ENCODE data around the gene SP7.

- no peak for TF ChIP-seq POLR2A (IDR thresholded peaks at IDR 0.05; ENCODE audit: low read depth)
- no peak for TF ChIP-seq CTCF (IDR thresholded peaks at IDR 0.05)
- no peak for TF ChIP-seq EP300 (IDR thresholded peaks at IDR 0.05)
Observed at GRCh38 chr12:53334822-53335221, 1.3 kb downstream of the SP7 start.

Data from esophagus muscularis mucosa (tissue), 4 donors.